Upper lobe of right lung (tissue), 1 donor: ENCODE data around the gene LMOD1. TPM values are rescaled to one million over a fixed set of nuclear protein-coding genes. Genes with fewer than 3 reads are reported as not detected.
A peak's percentile ranks its signal among the peaks of the same experiment; 100 is the strongest.
"Not testable (repeated sequence)": the region's sequence is repeated elsewhere in the genome, so short reads cannot be mapped to it uniquely, and the experiment has no call there.

Source experiments
- ATAC-seq: fragments of 200-7000 bp; cut with Tn5 transposase; one replicate; pipeline ENCODE4 v1.9.1; 2020; ENCODE audit warnings: mild to moderate bottlenecking, moderate library complexity
- DNase-seq: peaks from one replicate; pipeline ENCODE4 v3.0.0-alpha.2; 2020
- H3K27ac ChIP-seq: fragments of 200-600 bp; one replicate; pipeline ENCODE4 v1.8.0; 2022
- H3K27me3 ChIP-seq: fragments of 200-600 bp; one replicate; pipeline ENCODE4 v1.8.0; 2022; ENCODE audit warnings: mild to moderate bottlenecking
- H3K36me3 ChIP-seq: fragments of 200-600 bp; one replicate; pipeline ENCODE4 v1.8.0; 2022
- H3K4me1 ChIP-seq: fragments of 200-600 bp; one replicate; pipeline ENCODE4 v1.8.0; 2022
- H3K4me3 ChIP-seq: fragments of 200-600 bp; one replicate; pipeline ENCODE4 v1.8.0; 2022; ENCODE audit warnings: mild to moderate bottlenecking
- H3K9me3 ChIP-seq: fragments of 200-600 bp; one replicate; pipeline ENCODE4 v1.8.0; 2022
- intact Hi-C: fragments of 100-400 bp; cut with DNase I; formaldehyde crosslinking; loops from one replicate; pipeline ENCODE4 v1.11.0; 2022
- total RNA-seq: library from RNA; stranded (reverse); fragmentation: NEBNext Ultra II Directional; extraction: Animal tissue kit (Norgen Biotek cat#: 25700); gene quantifications from one replicate; pipeline ENCODE4 v1.2.1, GENCODE V29; 2021
- TF ChIP-seq, protein P1 (sequence below): fragments of 200-600 bp; IDR thresholded peaks from one replicate; pipeline ENCODE4 v1.8.0; 2022; ENCODE audit warnings: antibody characterized with exemption
- donor health status: DM: no; HTN: yes; CAD: no; lungs with severe emphysema.

The LMOD1 gene
- total RNA-seq, 1 donor from 2014 or later = 38.3 TPM

- ATAC-seq (peak; percentile 38), DNase-seq (no peak)
- Histone ChIP-seq H3K36me3 (no peaks in the 10 kb centered on the region), H3K4me1 (peaks cover 22% of the 10 kb centered on the region), H3K4me3 (no peak overlapping the region), H3K27me3 (no peaks in the 10 kb centered on the region), H3K27ac (peak overlapping the region; percentile 66), H3K9me3 (no peaks in the 10 kb centered on the region)
- intact Hi-C loops = no loop called here
- TF ChIP-seq, protein P1, sequence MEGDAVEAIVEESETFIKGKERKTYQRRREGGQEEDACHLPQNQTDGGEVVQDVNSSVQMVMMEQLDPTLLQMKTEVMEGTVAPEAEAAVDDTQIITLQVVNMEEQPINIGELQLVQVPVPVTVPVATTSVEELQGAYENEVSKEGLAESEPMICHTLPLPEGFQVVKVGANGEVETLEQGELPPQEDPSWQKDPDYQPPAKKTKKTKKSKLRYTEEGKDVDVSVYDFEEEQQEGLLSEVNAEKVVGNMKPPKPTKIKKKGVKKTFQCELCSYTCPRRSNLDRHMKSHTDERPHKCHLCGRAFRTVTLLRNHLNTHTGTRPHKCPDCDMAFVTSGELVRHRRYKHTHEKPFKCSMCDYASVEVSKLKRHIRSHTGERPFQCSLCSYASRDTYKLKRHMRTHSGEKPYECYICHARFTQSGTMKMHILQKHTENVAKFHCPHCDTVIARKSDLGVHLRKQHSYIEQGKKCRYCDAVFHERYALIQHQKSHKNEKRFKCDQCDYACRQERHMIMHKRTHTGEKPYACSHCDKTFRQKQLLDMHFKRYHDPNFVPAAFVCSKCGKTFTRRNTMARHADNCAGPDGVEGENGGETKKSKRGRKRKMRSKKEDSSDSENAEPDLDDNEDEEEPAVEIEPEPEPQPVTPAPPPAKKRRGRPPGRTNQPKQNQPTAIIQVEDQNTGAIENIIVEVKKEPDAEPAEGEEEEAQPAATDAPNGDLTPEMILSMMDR = no peak
Measured at GRCh38 chr1:201904579-201904978, 41.8 kb downstream of the LMOD1 start.

- ATAC-seq = no peak
- TF ChIP-seq, protein P1 = no peak
- no peaks in the 10 kb centered on the region for H3K9me3 ChIP-seq
- H3K4me1 ChIP-seq = peaks cover 22% of the 10 kb centered on the region
- DNase-seq = no peak
- no peaks in the 10 kb centered on the region for H3K27me3 ChIP-seq
- H3K36me3 ChIP-seq = no peaks in the 10 kb centered on the region
- intact Hi-C loops = no loop called here
- H3K4me3 ChIP-seq = no peak overlapping the region
- peak overlapping the region; percentile 66 for H3K27ac ChIP-seq
Measured at GRCh38 chr1:201903135-201903534, 43.2 kb downstream of the LMOD1 start.

- intact Hi-C loops = no loop called here
Measured at GRCh38 chr1:201902198-201902597, 44.1 kb downstream of the LMOD1 start.

DNA sequence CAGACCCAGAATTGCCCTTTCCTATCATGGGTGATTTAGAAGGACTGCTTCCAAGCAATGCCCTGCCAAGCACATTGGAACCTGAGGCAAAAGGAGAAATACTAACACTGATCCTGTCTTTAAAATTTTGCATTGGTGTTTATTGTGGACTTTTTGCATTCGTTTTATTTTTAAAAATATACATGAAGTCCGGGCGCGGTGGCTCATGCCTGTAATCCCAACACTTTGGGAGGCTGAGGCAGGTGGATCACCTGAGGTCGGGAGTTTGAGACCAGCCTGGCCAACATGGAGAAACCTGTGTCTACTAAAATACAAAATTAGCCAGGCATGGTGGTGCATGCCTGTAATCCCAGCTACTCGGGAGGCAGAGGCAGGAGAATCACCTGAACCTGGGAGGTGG lies 45.3 kb downstream of the LMOD1 start:
- DNase-seq, H3K36me3 ChIP-seq, H3K27ac ChIP-seq, H3K27me3 ChIP-seq, H3K9me3 ChIP-seq, intact Hi-C loops, H3K4me3 ChIP-seq, ATAC-seq: not testable (repeated sequence)
- peaks cover 22% of the 10 kb centered on the region for H3K4me1 ChIP-seq

More at GRCh38 chr1:201902198-201902597, 44.1 kb downstream of the LMOD1 start:
- DNase-seq (no peak), ATAC-seq (no peak)
- Histone ChIP-seq H3K27ac (peak overlapping the region; percentile 47), H3K36me3 (no peaks in the 10 kb centered on the region), H3K4me3 (no peak overlapping the region), H3K9me3 (no peaks in the 10 kb centered on the region), H3K4me1 (peaks cover 22% of the 10 kb centered on the region), H3K27me3 (no peaks in the 10 kb centered on the region)
- TF ChIP-seq, protein P1 = no peak

GRCh38 chr1:201900476-201900875 lies 45.9 kb downstream of the LMOD1 start:
- intact Hi-C loops = no loop called here
- TF ChIP-seq, protein P1 = no peak
- Histone ChIP-seq H3K4me1 (peaks cover 19% of the 10 kb centered on the region), H3K27ac (no peak overlapping the region), H3K9me3 (no peaks in the 10 kb centered on the region), H3K36me3 (no peaks in the 10 kb centered on the region), H3K4me3 (no peak overlapping the region), H3K27me3 (no peaks in the 10 kb centered on the region)
- ATAC-seq = no peak
- DNase-seq = no peak

- Histone ChIP-seq H3K4me1 (peaks cover 14% of the 10 kb centered on the region), H3K4me3 (no peak overlapping the region), H3K9me3 (no peaks in the 10 kb centered on the region), H3K27ac (no peak overlapping the region), H3K27me3 (no peaks in the 10 kb centered on the region), H3K36me3 (no peaks in the 10 kb centered on the region)
- intact Hi-C loops = loop anchor here (5.0 kb wide), 1 partner anchor 72 kb away; no protein-coding TSS in a partner anchor
- ATAC-seq (no peak), DNase-seq (no peak)
- TF ChIP-seq, protein P1 = no peak
Measured at GRCh38 chr1:201899683-201900429, 46.5 kb downstream of the LMOD1 start.
